IPS-NIHi7 (cell line): ENCODE measurements around the gene INPP5A.

Source experiments
- DNase-seq: peaks from one replicate; pipeline ENCODE4 v3.0.0; 2012; ENCODE audit warnings: mixed read lengths; ENCODE audit errors: extremely low spot score

Gene INPP5A

DNA sequence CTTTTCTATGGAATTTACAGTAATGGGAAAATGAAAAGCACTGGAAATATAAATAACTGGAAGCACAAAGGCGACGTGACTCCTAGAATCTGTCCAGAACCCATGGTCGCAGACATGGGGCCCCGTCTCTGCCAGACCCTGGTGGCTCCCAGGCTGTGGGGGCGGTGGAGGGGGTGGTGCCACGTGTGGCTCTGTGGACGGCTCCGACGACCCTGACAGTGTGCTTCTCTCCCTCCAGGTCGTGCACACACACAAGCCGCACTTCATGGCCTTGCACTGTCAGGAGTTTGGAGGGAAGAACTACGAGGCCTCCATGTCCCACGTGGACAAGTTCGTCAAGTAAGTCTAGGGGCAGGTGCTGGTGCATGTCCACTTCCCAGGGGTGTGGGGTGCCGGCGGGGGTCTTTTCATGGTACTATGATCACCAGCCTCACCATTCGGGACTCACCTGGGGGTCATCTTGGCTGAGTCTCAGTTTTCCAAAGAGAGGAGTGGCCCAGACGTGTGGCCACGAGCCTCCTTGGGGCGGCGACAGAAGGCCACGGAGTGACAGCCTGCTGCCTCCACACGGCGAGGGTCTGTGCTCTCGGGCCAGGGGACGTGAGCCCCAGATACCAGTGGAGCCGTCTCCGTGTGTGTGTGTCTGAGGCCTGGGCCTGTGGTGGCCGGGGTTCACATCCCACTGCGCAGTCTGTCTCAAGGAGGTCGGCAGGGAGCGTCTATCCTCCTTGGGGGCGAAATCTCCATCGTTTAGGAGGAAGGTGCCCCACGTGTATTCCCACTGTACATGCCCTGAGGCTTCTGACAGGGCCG lies 108.2 kb downstream of the INPP5A start:
- DNase-seq: no peak

DNA sequence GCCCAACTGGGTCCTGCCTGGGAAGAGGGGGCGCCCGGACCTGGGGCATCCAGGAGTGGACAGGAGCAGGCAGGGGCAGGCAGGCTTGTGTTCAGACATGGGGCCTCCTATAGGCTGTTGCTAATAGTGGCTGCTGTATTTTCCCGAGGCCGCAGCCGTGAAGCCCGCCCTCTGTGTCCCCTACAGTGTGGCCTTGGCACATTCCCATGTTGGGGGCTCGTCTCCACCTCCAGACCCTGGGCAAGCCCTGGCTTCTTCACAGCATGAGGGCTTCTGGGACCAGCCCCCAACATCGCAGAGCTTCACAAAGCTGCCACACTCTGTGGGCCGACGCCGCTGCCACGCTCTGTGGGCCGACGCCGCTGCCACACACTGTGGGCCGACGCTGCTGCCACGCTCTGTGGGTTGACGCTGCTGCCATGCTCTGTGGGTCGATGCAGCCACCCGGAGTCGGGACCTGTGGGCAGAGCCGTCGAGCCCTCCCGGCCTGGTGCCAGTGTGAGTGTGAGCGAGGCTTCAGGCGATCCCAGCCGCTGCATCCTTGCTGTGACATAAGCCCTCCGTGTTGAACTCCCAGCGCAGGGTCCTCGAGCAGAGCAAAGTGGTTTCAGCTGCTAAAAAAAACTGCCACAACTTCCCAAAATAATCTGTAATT lies 109.0 kb downstream of the INPP5A start:
- DNase-seq: no peak

- DNase-seq: no peak
Observed at GRCh38 chr10:132647424-132647823, 109.8 kb downstream of the INPP5A start.

DNA sequence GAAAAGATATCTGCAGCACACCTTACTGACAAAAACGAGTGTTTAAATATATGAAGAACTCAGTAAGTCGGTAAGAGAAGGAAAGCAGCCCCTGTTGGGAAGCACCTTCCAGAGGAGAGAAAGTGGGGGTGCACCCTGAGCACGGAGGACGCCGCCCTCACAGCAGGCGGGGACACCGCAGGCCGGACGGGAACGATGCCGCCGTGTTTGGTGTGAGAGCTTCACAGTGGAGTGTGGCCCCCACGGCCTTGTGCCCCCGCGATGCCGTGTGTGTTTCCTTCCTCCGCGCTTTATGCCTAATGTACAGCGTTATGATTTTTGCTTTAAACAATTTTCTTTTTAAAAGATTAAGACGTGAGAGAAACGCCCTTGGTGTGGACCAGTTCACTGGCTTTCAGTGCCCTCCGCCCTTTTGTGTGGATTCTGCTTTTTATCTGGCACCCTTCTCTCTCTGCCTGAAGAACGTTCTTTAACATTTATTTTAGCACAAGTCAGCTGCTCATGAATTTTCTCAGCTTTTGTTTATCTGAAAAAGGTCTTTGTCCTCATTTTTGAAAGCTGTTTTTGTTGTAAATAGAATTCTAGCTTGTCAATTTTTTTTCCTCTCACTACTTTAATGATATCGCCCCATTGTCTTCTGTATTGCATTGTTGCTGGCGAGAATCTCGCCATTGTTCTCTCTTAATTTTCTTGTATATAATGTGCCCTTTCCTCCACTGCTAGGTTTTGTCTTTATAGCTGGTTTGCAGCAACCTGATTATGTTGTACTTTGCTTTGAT lies 110.7 kb downstream of the INPP5A start:
- DNase-seq: no peak

DNA sequence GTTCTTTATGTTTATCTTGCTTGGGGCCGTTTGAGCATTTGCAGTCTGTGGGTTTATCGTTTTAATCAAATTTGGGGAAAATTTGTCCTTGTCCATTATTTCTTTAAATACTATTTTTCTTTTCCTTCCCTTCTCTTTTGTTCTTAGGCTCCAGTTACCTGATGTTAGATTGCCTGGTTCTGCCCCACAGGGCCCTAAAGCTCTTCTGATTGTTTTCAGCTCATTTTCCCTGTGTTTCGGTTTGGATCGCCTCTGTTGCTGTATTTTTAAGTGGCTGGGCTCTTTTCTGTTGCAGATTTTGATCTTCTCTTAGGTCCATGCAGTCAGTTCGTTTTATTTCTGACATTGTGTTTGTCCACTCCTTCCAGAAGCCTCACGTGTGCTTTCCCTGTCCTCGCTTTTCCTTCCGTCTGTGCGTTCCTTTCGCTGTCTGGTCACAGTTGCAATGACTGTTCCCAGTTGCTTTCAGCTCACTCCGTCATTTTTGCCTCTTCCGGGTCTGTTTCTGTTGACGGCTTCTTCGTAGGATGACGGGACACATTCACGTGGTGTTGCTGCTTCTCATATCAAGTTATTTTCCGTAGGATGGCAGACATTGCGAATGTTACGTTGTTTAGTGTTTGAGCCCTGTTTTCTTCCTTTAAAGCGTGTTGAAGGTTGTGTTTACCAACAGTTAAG lies 111.4 kb downstream of the INPP5A start:
- no peak for DNase-seq

DNA sequence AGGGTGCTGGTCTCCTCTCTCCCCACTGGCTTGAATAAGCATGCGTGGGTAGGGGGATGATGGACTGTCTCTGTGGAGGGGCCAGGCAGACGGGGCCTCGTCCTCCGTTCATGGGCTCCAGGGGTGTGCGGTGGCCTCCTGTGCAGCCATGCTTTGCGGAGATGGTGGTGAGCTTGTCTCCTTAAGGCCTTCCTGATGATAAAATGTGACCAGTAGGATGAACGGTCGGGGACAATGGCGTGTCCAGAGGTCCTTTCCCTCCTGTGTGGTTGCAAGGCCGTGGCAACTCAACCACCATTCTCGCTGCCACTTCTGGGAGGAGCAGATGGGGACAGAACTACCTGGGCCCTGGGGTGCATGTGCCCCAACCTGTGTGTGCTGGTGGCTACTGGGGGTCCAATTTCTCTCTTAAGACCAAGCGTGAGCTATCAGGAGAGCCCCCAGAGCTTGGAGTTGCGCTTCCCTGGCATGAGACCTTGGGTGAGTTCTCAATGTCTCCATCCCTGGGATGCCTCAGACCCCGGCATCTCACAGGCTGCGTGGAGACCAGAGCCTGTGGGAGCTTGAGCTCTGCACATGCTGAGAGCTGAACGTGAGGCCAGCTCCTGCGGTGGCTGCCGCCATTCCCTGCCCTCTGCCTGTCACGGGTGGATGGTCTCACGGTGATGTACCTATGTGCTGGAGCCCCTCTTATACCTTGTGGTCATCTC lies 112.2 kb downstream of the INPP5A start:
- no peak for DNase-seq

GRCh38 chr10:132650611-132651250 lies 113.1 kb downstream of the INPP5A start:
- no peak for DNase-seq

- DNase-seq: no peak
Observed at GRCh38 chr10:132651511-132652029, 114.0 kb downstream of the INPP5A start.

- DNase-seq: no peak
Observed at GRCh38 chr10:132652446-132652845, 114.9 kb downstream of the INPP5A start.

DNA sequence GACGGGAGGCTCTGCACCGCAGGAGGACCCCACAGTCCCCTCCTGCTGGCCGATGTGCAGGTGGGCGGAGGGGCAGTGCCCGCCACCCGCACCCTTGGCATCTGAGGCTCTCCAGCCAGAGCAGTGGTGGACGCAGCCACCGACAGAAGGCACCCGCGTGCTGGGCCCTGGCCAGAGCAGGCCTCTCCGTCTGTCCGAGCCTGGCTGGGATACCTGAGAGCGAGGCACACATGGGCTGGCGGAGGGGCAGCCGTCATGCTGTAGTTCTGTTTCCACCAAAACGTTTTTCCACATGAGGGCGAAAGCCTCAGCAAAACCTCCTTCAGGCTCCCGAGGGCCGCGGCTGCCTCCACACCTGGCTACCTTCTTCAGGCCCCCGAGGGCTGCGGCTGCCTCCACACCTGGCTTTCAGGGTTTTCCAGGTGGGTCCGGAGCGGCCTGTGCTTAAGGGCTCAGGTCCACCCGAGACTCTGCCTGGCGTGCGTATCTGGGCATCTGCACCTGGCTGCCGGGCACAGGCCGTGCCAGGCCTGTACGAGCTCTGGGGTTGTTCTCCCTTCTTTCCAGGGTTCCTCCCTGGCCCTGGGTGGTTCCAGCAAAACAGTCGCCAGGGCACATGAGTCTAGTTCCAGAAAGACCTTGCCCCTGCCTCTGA lies 115.5 kb downstream of the INPP5A start:
- DNase-seq: no peak

DNA sequence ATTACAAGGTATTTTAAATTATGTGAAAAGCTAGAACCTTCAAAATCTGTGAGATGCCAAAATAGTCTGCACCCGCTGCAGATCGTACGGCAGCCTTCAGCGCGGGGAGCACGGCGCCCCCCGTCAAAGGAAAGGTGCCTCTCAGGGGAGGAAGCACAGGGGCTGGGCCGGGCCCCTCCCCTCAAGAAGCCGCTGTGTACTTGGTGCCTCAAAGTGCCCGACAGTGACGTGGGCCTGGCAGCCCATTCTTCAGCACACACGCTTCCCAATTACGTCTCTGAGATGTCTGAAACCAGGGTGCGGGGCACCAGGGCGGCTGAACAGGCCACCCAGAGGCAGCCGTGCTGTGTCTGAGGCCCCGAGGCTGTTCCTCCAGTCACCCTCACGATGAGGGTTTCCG lies 116.1 kb downstream of the INPP5A start:
- DNase-seq: no peak

DNA sequence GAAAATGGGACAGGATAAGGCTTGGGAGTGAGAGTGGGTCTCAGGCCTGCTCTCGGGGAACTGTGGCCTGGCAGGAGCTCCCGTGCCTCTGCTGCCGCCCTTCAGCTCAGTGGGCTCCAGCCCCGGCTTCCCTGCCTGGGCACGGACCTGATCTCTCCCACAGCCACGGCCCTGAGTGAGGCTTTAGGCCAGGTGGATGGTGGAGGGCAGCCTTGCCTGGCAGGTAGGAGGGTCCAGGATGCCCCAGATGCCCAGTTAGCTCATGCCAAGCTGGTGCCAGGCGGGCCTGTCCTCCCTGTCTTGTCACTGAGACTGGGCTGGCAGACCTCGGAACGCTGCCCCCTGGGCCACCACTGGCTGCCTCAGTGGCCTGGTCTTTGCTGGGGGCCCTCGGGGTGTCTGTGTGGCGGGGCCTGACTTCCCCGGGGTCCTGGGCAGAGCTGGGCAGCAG lies 116.6 kb downstream of the INPP5A start:
- DNase-seq: no peak

GRCh38 chr10:132654708-132655661 lies 117.4 kb downstream of the INPP5A start:
- DNase-seq: peak; percentile 94

DNA sequence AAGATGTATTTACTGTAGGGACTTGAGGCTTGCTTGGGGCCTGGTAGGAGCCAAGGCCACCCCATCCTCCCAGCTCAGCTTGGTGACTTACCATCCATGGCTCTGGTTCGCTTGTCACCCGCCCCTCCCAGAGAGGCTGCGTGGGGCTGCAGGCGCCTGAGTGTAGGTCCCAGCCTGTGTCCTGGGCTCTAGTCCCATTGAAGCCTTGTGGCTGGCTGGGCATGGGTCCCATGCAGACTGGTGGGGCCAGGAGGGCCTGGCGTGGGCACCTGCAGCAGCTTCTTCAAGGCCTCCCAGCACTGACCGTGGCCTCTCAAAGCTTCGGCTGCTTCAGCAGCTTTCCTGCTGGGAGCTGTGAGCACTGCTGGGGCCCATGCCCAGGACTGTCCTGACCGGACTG lies 118.1 kb downstream of the INPP5A start:
- no peak for DNase-seq

DNA sequence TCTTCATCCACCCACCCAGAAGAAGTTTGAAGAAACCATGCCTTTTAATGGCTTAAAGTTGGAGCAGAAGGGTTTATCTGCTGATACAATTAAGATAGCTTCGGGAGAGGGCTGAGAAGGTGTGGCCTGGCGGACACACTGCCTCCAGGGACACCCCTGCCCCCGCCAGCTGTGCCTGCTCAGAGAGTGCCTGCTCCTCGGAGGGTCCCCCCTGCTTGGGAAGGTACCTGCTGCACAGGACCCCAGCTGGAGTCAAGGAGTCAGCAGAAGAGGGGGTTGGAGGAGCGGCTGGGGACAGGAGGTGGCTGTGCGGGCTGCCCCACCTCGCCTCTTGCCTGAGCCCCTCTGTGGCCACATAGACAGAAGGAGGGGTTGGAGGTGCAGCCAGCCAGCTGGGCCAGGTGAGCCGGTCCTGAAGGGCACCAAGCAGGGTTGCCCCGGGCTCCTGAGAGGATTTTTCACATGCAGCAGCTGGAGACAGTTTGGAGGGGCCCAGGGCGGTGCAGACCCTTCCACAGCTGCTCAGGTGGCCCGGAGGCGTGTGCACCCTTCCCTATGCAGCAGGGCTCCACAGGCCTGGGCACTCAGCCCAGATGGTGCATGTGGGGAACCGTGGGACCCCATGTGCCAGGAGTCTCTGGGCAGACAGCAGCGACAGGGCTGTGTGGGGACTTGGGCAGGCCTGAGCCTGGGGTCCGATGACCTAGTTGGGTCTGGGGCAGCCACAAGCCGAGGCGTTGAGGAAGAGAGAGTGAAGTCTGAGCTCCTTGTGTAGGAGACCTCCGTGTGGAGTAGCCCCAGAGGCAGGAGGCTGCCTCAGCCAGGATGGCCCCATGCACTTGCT lies 118.9 kb downstream of the INPP5A start:
- no peak for DNase-seq

- DNase-seq: no peak
Observed at GRCh38 chr10:132657127-132657706, 119.6 kb downstream of the INPP5A start.

DNA sequence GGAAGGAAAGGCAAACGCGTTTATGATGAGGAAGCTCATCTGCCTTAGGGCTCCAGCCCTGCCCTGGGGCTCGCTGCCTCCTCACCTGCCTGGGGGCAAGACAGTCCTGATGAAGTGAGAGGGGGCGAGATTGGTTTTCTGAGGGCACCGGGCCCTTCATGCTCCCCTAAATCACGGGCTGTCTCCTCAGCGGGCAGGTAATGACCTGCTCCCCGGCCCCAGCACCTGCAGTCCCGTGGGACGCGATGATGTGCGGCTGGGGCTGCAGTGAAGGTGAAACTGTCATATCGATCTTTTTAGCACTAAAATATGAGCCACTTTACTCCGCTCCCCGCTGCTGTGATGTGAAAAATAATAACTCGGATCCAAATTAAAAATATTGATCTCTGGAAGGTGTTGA lies 120.2 kb downstream of the INPP5A start:
- DNase-seq: no peak
